Renal pelvis (tissue), 4 donors: ENCODE data around the gene NTM. TPM values are rescaled to one million over a fixed set of nuclear protein-coding genes. Genes with fewer than 3 reads are reported as not detected.

Experiments used
- DNase-seq: peaks from one replicate; pipeline ENCODE4 v3.0.0-alpha.2; 2013
- polyA plus RNA-seq, 3 donors: library from polyadenylated mRNA; unstranded; fragments of 120-200 nt; gene quantifications; one replicate each; pipeline ENCODE4 v1.2.1, GENCODE V29; 2013; ENCODE audit not compliant: insufficient read length in 3 of 3

Gene NTM
- polyA plus RNA-seq, 3 donors, result 37.2 to 44.8 (median 37.5) TPM

- no peak for DNase-seq
Observed at GRCh38 chr11:131854391-131854790, 484.0 kb downstream of the NTM start.

GRCh38 chr11:131855320-131855719, 484.9 kb downstream of the NTM start:
- DNase-seq, result no peak

DNA sequence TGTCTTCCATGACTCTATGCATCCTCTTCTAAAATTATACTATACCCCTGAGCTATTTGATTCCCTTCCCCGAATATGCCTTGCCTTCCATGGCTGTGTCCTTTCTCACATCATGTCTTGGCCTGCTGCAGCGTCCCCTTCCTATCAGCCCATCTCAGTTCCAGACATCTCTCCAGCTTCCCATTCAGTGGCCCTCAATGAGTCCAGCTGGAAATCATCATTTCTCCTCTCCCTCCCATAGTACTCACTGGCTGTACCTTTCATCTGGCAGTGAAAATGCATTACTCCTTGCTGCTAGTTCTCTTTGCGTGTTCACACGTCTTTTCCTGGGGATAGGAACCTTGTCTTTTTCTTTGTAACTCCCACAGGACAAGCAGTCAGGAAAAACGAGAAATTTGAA, 486.8 kb downstream of the NTM start:
- no peak for DNase-seq

DNA sequence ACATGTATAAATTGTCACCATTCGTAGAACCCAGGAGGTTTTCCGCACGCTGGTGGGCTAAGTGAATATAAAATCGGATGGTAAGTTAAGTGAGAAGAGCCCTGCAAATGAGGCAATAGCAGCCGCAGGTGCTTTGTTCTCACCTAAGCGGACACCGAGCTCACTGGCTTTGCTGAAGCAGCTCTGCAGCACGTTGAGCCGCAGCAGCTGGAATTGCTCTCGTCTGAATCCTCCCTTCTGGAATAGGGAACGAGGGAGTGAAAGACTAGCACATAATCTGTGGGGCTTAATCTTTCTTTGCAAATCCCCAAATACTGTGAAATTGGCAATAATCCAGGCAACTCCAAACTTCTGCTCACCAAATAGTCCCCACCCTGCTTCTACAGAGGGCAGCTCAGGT, 488.1 kb downstream of the NTM start:
- DNase-seq, result no peak

DNA sequence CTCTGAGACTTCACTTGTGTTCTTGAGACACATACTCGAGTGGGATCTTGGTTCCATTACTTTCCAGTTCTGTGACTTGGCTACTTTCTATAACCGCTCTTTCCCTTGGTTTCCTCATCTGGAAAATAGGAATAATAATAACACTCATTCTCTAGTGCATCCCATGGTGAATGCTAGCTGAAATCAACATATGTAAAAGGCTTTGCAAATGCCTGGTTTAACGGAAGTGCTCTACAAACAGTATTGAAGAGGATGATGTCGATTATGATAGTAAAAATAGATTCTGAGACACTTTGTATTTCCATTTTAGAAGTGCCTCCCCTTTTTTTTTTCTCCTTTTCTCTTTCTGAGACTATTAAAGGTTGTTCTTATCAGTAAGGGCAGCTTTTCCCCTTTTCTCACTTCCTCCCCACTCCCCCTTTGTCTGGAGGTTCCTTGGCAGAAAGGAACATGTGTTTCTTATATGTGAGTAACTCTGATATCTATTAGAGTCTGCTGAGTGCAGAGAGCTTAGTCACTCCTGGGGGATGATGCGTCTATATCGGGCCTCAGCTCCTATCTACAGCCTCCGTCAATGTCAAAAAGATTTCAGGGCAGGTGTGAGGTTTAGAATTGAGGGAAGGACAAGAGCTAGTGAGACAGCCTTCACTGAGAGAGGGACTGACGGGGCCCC, 489.3 kb downstream of the NTM start:
- DNase-seq, result no peak

- no peak for DNase-seq
Observed at GRCh38 chr11:131864228-131864627, 493.8 kb downstream of the NTM start.

DNA sequence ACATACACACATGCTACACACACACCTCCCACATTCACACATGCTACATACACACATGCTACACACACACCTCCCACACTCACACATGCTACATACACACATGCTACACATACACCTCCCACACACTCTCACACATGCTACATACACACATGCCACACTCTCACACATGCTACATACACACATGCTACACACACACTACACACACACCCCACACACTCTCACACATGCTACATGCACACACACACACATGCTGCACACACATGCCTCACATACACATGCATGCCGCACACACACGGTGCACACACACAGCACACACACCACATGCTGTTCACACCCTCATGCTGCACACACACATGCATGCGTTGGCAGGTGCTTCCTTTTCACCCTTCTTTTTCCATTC, 495.4 kb downstream of the NTM start:
- no peak for DNase-seq

- DNase-seq, result no peak
Observed at GRCh38 chr11:131866535-131867400, 496.4 kb downstream of the NTM start.

GRCh38 chr11:131867457-131868257, 497.2 kb downstream of the NTM start:
- peak; percentile 83 for DNase-seq

DNA sequence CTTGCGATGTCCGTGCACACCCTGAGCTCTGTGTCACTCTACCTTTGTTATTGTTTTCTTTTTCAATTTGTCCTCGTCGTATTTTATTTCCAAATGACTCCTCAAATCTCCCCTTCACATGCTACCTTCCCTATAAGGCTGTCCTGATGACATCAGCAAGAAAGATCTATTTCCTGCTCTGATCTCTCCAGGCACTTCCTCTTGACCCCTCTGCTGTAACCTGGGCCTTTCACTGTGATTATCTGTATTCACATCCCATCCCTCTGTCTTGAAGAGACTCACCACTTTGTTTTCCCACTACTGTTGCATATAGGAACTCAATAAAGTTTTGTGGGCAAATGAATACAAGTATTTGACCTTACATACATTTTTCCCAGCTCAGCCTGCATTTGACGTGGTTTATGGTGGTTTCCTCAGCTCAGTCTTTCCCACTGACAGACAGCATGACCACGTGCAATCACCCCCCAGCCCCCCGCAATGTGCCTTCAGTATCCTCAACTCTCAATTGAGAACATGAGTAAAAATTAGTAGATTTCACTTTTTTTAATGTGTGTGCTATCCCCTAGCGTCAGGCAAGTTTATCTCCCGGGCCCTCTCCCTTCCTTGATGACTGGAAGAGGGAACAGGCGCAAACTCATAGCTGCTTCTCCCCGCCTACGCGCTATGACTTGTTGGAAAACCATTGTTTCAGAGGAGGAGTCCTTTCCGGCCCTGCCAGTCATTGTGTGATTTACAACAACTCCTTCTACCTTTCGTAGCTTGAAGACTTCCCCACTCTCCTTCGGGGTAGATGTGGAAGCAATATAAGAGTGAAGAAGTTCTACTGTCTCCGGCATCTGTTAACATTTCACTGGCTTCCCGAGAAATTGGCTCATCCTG, 498.5 kb downstream of the NTM start:
- DNase-seq, result no peak

GRCh38 chr11:131870305-131870704, 499.9 kb downstream of the NTM start:
- DNase-seq, result no peak

GRCh38 chr11:131871006-131871405, 500.6 kb downstream of the NTM start:
- DNase-seq, result no peak

DNA sequence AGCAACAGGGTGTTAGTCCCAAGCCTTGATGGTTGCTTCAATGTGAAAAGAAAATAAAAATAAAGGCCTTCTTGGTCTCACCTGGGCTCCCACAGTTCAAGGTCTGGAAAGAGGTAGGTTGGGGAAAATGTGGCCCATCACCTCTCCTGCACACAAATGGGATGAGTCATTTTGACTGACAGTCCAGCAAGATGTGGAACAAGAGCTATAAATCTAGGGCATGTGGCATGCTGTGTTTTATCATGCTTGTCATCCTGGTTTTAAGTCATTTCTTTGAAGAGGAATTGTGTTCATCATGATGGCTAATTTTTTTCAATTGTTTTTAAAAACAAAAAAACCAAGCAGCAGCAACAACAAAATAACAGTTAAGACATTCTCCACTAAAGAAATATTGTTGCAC, 503.7 kb downstream of the NTM start:
- no peak for DNase-seq

DNA sequence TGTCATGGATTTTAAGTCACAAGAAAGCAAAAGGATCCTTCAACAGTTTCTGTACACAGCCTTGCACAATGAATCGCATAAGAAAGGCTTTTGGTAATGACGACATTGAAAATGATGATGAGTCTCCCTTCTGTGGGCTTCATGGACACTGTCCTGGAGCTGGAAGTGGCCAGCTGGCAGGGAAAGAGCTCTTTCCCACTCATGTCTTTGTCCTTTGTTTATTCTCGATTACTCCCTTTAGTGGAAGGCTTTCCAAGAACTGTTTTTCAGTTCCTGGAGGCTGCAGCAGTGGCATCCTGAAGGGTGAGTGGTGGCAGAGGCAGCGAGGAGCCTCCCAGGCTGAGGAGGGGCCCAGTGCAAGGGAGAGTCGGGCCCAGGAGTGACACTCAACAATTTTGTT, 505.2 kb downstream of the NTM start:
- DNase-seq, result no peak

GRCh38 chr11:131877246-131877942, 507.0 kb downstream of the NTM start:
- no peak for DNase-seq

GRCh38 chr11:131880316-131880715, 509.9 kb downstream of the NTM start:
- no peak for DNase-seq

DNA sequence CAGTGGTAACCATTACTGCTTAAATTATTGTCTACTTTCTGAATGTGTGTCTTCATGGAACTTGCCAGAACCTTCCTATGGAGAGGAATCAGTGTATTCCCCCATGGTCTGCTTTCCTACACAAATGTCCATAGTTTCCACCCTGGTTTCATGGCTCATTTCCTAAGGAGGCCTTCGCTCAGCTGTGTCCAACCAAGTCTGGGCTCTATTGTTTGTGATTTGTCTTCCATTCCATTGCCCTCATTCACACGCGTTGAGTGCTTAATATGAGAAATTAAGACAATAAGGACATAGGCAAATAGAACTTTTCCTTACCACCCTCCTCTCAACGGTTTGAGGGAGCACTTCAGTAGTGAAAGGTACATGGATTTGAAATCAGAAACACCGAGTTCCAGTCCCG, 510.6 kb downstream of the NTM start:
- DNase-seq, result no peak

DNA sequence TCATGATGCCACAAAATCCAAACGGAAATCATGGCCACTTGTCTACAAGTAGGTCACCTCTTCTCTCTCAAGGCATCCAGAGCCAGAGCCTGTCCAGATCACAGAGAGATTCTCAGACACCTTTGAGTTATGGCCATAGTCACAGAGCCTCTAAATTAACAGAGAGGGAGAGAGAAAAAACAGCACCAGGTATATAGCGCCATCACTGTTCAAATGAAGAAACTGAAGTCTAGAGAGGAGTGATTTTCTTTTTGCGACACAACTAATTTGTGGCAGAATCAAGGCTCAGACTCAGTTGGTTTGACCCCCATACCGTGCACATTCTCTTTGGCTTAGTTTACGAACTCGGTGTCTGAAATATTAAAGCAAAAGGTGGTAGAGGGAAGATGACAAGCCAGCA, 512.9 kb downstream of the NTM start:
- DNase-seq, result no peak

DNA sequence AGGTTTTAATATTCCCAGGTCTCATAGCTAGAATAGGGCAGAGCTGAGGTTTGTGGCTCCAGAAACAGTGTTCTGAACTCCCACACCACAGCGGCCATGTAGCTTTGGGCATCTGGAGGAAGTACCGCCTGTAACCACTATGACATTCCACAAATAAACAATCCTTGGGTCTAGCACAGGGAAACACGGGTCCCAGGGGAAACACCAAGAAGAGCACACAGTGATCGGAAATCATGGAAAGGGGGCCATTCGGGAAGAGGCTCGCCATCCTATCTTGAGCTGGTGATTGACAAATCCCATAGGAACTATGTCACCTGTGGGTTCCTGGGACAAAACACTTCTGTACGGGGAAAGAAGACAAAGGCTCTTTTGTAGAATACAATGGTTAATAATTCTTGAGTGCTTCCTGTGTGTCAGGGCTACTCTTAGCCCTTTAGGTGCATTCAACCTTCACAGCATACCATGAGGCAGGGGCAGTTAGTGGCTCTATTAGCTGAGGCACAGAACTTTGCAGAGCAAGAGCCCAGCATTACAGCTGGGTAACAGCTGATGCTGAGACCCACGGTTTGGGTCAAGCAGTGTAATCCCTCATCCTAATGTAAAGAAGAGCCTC, 514.2 kb downstream of the NTM start:
- no peak for DNase-seq

- DNase-seq, result no peak
Observed at GRCh38 chr11:131885431-131885830, 515.0 kb downstream of the NTM start.

- DNase-seq, result no peak
Observed at GRCh38 chr11:131886201-131886600, 515.8 kb downstream of the NTM start.
